HepG2 (cell line): Measurements from ENCODE around the gene THADA. TPM values are rescaled to one million over a fixed set of nuclear protein-coding genes. Genes with fewer than 3 reads are reported as not detected.

Source experiments
- ELK4 ChIP-seq: sonication (generic); formaldehyde crosslinking; IDR thresholded peaks from 2 replicates; pipeline ENCODE4 v1.9.0; 2021; ENCODE audit warnings: missing genetic modification reagents, borderline replicate concordance
- GATA4 ChIP-seq: sonication (generic); IDR thresholded peaks from 2 replicates; pipeline ENCODE4 v1.6.1; 2016; ENCODE audit warnings: antibody characterized with exemption, low read depth, borderline replicate concordance
- HIC2 ChIP-seq: sonication (generic); formaldehyde crosslinking; IDR thresholded peaks from 2 replicates; pipeline ENCODE4 v1.9.0; 2022; ENCODE audit warnings: low read depth, missing genetic modification reagents
- HOXA5 ChIP-seq: sonication (generic); formaldehyde crosslinking; IDR thresholded peaks from 2 replicates; pipeline ENCODE4 v1.4.0; 2020; ENCODE audit warnings: missing genetic modification reagents
- KAT7 ChIP-seq: IDR thresholded peaks from 2 replicates; pipeline ENCODE4 v1.6.1; 2018; ENCODE audit warnings: borderline replicate concordance, missing compliant biosample characterization
- PHF20 ChIP-seq: sonication (generic); formaldehyde crosslinking; IDR thresholded peaks from 2 replicates; pipeline ENCODE4 v1.5.0; 2020; ENCODE audit warnings: mild to moderate bottlenecking, missing genetic modification reagents
- ZBTB1 ChIP-seq: sonication (generic); formaldehyde crosslinking; IDR thresholded peaks from 2 replicates; pipeline ENCODE4 v1.4.0; 2020; ENCODE audit warnings: missing genetic modification reagents, borderline replicate concordance
- ZBTB10 ChIP-seq: sonication (generic); formaldehyde crosslinking; IDR thresholded peaks from 2 replicates; pipeline ENCODE4 v1.4.0; 2020; ENCODE audit warnings: missing genetic modification reagents, borderline replicate concordance
- ZBTB20 ChIP-seq: sonication (generic); formaldehyde crosslinking; IDR thresholded peaks from 2 replicates; pipeline ENCODE4 v1.8.1; 2023; ENCODE audit warnings: missing genetic modification reagents, low read depth, mild to moderate bottlenecking, borderline replicate concordance
- ZNF160 ChIP-seq: sonication (generic); formaldehyde crosslinking; IDR thresholded peaks from 2 replicates; pipeline ENCODE4 v1.8.0; 2022; ENCODE audit warnings: mild to moderate bottlenecking, inconsistent platforms, missing genetic modification reagents
- ZNF503 ChIP-seq: sonication (generic); formaldehyde crosslinking; IDR thresholded peaks from 2 replicates; pipeline ENCODE4 v1.4.0; 2020; ENCODE audit warnings: missing genetic modification reagents
- ZNF691 ChIP-seq: sonication (generic); formaldehyde crosslinking; IDR thresholded peaks from 2 replicates; pipeline ENCODE4 v1.4.0; 2020; ENCODE audit warnings: missing genetic modification reagents, low read depth, mild to moderate bottlenecking, borderline replicate concordance
- polyA plus RNA-seq, 8 experiments: library from polyadenylated mRNA; depleted of rRNA in 3 of 8; stranded (reverse) in 7 of 8; unstranded in 1 of 8; fragments of >200 nt; fragmentation: Illumina TruSeq in 4 of 8; extraction: Trizol in 4 of 8; gene quantifications; 2 replicates each; pipeline versions ENCODE4 v1.2.1 to v1.2.3, GENCODE V29; 2011 to 2016; ENCODE audit warnings: low read depth in 4 of 8, missing spikeins in 1 of 8, mixed read lengths in 1 of 8; ENCODE audit not compliant: insufficient read depth in 1 of 8
- total RNA-seq, 5 experiments: library from RNA; depleted of rRNA; stranded (reverse); fragments of >200 nt; fragmentation: Illumina TruSeq; extraction: Trizol; gene quantifications; 2 replicates each; pipeline ENCODE4 v1.2.3, GENCODE V29; 2016; ENCODE audit warnings: low read depth in 1 of 5
- TF ChIP-seq, protein P1 (sequence below): sonication (generic); formaldehyde crosslinking; IDR thresholded peaks from 2 replicates; pipeline ENCODE4 v1.5.0; 2020; ENCODE audit warnings: mild to moderate bottlenecking, missing genetic modification reagents
- TF ChIP-seq, protein P2 (sequence below): IDR thresholded peaks from 2 replicates; pipeline ENCODE4 v1.6.1; 2016; ENCODE audit warnings: control low read depth

THADA gene
- total and polyA plus RNA-seq, 2 of the 13 experiments (the other 11 are each of a cell fraction or from before 2014, with no cell fraction given), result 12.7 to 21.7 TPM

DNA sequence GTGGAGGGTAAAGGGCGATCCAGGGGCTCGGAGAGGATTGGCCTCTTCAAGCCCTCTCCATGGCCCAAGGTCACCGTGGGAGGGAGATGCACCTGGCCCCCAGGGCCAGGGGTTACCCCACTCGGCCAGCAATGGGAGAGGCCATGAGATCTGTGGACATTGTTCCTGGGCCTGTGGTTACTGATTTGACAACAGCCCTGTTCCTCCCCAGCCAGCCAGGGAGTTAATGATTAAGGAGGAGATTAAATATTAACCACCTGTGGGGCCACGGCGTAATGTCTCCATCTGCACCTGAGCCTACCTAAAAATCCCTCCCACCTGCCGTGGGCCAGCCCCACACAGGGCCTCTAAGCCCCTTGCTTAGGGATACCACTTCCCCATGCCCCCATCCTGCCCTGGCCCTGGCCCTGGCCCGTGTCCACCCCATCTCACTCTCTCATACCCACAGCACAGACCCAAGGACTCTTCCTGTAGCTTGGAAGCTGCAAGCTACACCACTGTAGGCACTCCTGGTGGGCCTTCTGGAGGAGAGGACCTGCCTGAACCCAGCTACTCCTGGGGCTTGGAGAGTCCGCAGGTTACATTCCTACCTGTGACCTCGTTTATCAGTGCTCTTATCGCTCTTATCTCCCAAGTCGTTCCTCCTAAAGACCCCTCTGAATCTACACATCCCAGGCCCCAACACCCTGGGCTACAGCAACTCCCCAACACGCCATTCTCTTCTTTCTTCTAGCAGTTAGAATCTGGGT, 401.5 kb downstream of the THADA start (continued):
- TF ChIP-seq ZBTB10 (CRISPR knock-in tag) (peak; percentile 97), PHF20 (CRISPR knock-in tag) (no peak), ZBTB1 (CRISPR knock-in tag) (no peak), ZNF160 (peak; percentile 86), ZNF503 (CRISPR knock-in tag) (peak; percentile 97), HIC2 (CRISPR knock-in tag) (no peak; the same call in 1 of the 2 replicates), HOXA5 (peak; percentile 94), ZNF691 (CRISPR knock-in tag) (no peak; the same call in 1 of the 2 replicates), ELK4 (CRISPR knock-in tag) (no peak), GATA4 (peak; percentile 79), ZBTB20 (CRISPR knock-in tag) (peak; percentile 95), KAT7 (CRISPR knock-in tag) (peak; percentile 89; the same call in 1 of the 2 replicates)
- TF ChIP-seq, protein P1, sequence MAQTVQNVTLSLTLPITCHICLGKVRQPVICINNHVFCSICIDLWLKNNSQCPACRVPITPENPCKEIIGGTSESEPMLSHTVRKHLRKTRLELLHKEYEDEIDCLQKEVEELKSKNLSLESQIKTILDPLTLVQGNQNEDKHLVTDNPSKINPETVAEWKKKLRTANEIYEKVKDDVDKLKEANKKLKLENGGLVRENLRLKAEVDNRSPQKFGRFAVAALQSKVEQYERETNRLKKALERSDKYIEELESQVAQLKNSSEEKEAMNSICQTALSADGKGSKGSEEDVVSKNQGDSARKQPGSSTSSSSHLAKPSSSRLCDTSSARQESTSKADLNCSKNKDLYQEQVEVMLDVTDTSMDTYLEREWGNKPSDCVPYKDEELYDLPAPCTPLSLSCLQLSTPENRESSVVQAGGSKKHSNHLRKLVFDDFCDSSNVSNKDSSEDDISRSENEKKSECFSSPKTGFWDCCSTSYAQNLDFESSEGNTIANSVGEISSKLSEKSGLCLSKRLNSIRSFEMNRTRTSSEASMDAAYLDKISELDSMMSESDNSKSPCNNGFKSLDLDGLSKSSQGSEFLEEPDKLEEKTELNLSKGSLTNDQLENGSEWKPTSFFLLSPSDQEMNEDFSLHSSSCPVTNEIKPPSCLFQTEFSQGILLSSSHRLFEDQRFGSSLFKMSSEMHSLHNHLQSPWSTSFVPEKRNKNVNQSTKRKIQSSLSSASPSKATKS (CRISPR knock-in tag), result peak; percentile 12; the same call in 1 of the 2 replicates
- TF ChIP-seq, protein P2, sequence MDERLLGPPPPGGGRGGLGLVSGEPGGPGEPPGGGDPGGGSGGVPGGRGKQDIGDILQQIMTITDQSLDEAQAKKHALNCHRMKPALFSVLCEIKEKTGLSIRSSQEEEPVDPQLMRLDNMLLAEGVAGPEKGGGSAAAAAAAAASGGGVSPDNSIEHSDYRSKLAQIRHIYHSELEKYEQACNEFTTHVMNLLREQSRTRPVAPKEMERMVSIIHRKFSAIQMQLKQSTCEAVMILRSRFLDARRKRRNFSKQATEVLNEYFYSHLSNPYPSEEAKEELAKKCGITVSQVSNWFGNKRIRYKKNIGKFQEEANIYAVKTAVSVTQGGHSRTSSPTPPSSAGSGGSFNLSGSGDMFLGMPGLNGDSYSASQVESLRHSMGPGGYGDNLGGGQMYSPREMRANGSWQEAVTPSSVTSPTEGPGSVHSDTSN (CRISPR knock-in tag), result 0 out of 2 replicates have a peak, but pooled peaks have one; percentile 45
